DND-41 (cell line): ENCODE data around the gene GSE1.

Source experiments
- ATAC-seq: fragments of 200-7000 bp; cut with Tn5 transposase; 3 replicates; pipeline ENCODE4 v1.9.1; 2021; ENCODE audit warnings: low read depth; ENCODE audit not compliant: insufficient read depth
- DNase-seq: peaks from one replicate; pipeline ENCODE4 v3.0.0-alpha.2; 2020
- H2AFZ ChIP-seq: 2 replicates; pipeline ENCODE4 v1.6.0; 2012; ENCODE audit warnings: low read depth, low read length
- H3K27ac ChIP-seq: 2 replicates; pipeline ENCODE4 v1.5.1; 2012; ENCODE audit warnings: low read length, inconsistent platforms
- H3K27me3 ChIP-seq: fragments of 200-600 bp; sonication (generic); 2 replicates; pipeline ENCODE4 v1.6.0; 2012; ENCODE audit warnings: low read length, mild to moderate bottlenecking, inconsistent platforms; ENCODE audit not compliant: insufficient read depth, poor library complexity
- H3K36me3 ChIP-seq: 2 replicates; pipeline ENCODE4 v1.5.1; 2012; ENCODE audit warnings: low read length, inconsistent platforms; ENCODE audit not compliant: insufficient read depth
- H3K4me1 ChIP-seq: 2 replicates; pipeline ENCODE4 v1.5.1; 2012; ENCODE audit warnings: mild to moderate bottlenecking, low read length; ENCODE audit not compliant: insufficient read depth
- H3K4me2 ChIP-seq: 2 replicates; pipeline ENCODE4 v1.6.0; 2012; ENCODE audit warnings: mild to moderate bottlenecking, moderate library complexity, low read length, inconsistent platforms; ENCODE audit not compliant: insufficient read depth
- H3K4me3 ChIP-seq, 2 experiments: fragments of 200-600 bp in 1 of 2; shearing (Covaris generic) in 1 of 2; 2 replicates each; pipeline ENCODE4 v1.5.1; 2012 to 2016; ENCODE audit warnings: inconsistent platforms in 2 of 2, low read length in 2 of 2, mild to moderate bottlenecking in 2 of 2, low read depth in 1 of 2, moderate library complexity in 1 of 2
- H3K79me2 ChIP-seq: 2 replicates; pipeline ENCODE4 v1.6.0; 2012; ENCODE audit warnings: low read length, inconsistent platforms; ENCODE audit not compliant: insufficient read depth
- H3K9ac ChIP-seq: 2 replicates; pipeline ENCODE4 v1.6.0; 2012; ENCODE audit warnings: low read depth, mild to moderate bottlenecking, inconsistent platforms, low read length, moderate library complexity
- H3K9me3 ChIP-seq: 2 replicates; pipeline ENCODE4 v1.5.1; 2012; ENCODE audit warnings: low read length, moderate library complexity, mild to moderate bottlenecking, inconsistent platforms; ENCODE audit not compliant: insufficient read depth, severe bottlenecking
- H4K20me1 ChIP-seq: 2 replicates; pipeline ENCODE4 v1.6.0; 2012; ENCODE audit warnings: low read length; ENCODE audit not compliant: insufficient read depth
- CTCF ChIP-seq: IDR thresholded peaks from 2 replicates; pipeline ENCODE4 v1.5.1; 2012; ENCODE audit warnings: borderline replicate concordance, low read length, moderate library complexity, mild to moderate bottlenecking; ENCODE audit not compliant: poor library complexity, severe bottlenecking; ENCODE audit errors: extremely low read depth
- EZH2 ChIP-seq: IDR thresholded peaks from 3 replicates; pipeline ENCODE4 v1.6.1; 2012; ENCODE audit warnings: borderline replicate concordance, low read depth, mild to moderate bottlenecking, moderate library complexity, low read length, inconsistent platforms; ENCODE audit not compliant: severe bottlenecking

Gene GSE1

GRCh38 chr16:85633888-85634287 is 20.8 kb downstream of the GSE1 start:
- H3K27me3 ChIP-seq, result no peaks in the 10 kb centered on the region
- peaks cover 94% of the 10 kb centered on the region for H4K20me1 ChIP-seq
- no peak for ATAC-seq
- no peak for DNase-seq
- H3K79me2 ChIP-seq, result peaks cover 96% of the 10 kb centered on the region
- H3K4me3 ChIP-seq, result no peak overlapping the region
- no peak overlapping the region for H2AFZ ChIP-seq
- no peak overlapping the region for H3K4me2 ChIP-seq
- no peak overlapping the region for H3K9ac ChIP-seq
- H3K36me3 ChIP-seq, result peaks cover 57% of the 10 kb centered on the region
- H3K9me3 ChIP-seq, result peaks cover 12% of the 10 kb centered on the region
- no peaks in the 10 kb centered on the region for H3K4me1 ChIP-seq
- H3K27ac ChIP-seq, result no peak overlapping the region
- no peak for TF ChIP-seq CTCF
- TF ChIP-seq EZH2, result no peak

GRCh38 chr16:85634747-85635544 is 21.8 kb downstream of the GSE1 start:
- H4K20me1 ChIP-seq, result peaks cover 96% of the 10 kb centered on the region
- peaks cover 56% of the 10 kb centered on the region for H3K36me3 ChIP-seq
- H3K4me1 ChIP-seq, result no peaks in the 10 kb centered on the region
- no peak overlapping the region for H3K9ac ChIP-seq
- no peak overlapping the region for H2AFZ ChIP-seq
- no peak overlapping the region for H3K27ac ChIP-seq
- H3K27me3 ChIP-seq, result no peaks in the 10 kb centered on the region
- TF ChIP-seq EZH2 (no peak), CTCF (peak; percentile 39)
- H3K9me3 ChIP-seq, result peaks cover 1% of the 10 kb centered on the region
- H3K4me3 ChIP-seq, result no peak overlapping the region
- H3K4me2 ChIP-seq, result no peak overlapping the region
- DNase-seq (no peak), ATAC-seq (no peak)
- H3K79me2 ChIP-seq, result peaks cover 96% of the 10 kb centered on the region

GRCh38 chr16:85635545-85636140 is 22.5 kb downstream of the GSE1 start:
- Histone ChIP-seq H3K4me1 (no peaks in the 10 kb centered on the region), H3K4me3 (no peak overlapping the region), H3K27ac (no peak overlapping the region), H3K36me3 (peaks cover 57% of the 10 kb centered on the region), H3K27me3 (no peaks in the 10 kb centered on the region), H2AFZ (no peak overlapping the region), H3K9me3 (no peaks in the 10 kb centered on the region), H3K9ac (no peak overlapping the region), H3K79me2 (peaks cover 96% of the 10 kb centered on the region), H3K4me2 (no peak overlapping the region), H4K20me1 (peaks cover 96% of the 10 kb centered on the region)
- TF ChIP-seq CTCF (no peak), EZH2 (no peak)
- no peak for DNase-seq
- no peak for ATAC-seq
